MG63 (cell line): ENCODE data around the gene TYW3. TPM values are rescaled to one million over a fixed set of nuclear protein-coding genes. Genes with fewer than 3 reads are reported as not detected.

Experiments used
- DNase-seq: peaks from one replicate; pipeline ENCODE4 v3.0.0-alpha.2; 2020
- H3K27me3 ChIP-seq: fragments of 250-450 bp; sonication (Bioruptor Pico); 2 replicates; pipeline ENCODE4 v1.5.1; 2020; ENCODE audit warnings: mild to moderate bottlenecking, moderate library complexity
- H3K36me3 ChIP-seq: fragments of 250-450 bp; sonication (Bioruptor Pico); 2 replicates; pipeline ENCODE4 v1.5.1; 2020; ENCODE audit warnings: mild to moderate bottlenecking, moderate library complexity
- H3K4me3 ChIP-seq: fragments of 250-450 bp; sonication (Bioruptor Pico); 2 replicates; pipeline ENCODE4 v1.5.1; 2020; ENCODE audit warnings: mild to moderate bottlenecking, moderate library complexity
- H3K9me3 ChIP-seq: fragments of 250-450 bp; sonication (Bioruptor Pico); 2 replicates; pipeline ENCODE4 v1.5.1; 2020; ENCODE audit warnings: mild to moderate bottlenecking, moderate library complexity
- total RNA-seq: library from RNA; depleted of rRNA; stranded (reverse); fragments of >200 nt; shearing (Covaris generic); gene quantifications from 2 replicates; pipeline ENCODE4 v1.2.3, GENCODE V29; 2014; ENCODE audit warnings: low replicate concordance

Gene TYW3
- total RNA-seq, 1 experiment from 2014 or later, result 4.0 TPM

GRCh38 chr1:74766579-74766978, 33.6 kb downstream of the TYW3 start:
- Histone ChIP-seq H3K27me3 (no peaks in the 10 kb centered on the region), H3K4me3 (no peak overlapping the region), H3K9me3 (no peaks in the 10 kb centered on the region), H3K36me3 (peaks cover 14% of the 10 kb centered on the region)
- no peak for DNase-seq

- Histone ChIP-seq H3K27me3 (no peaks in the 10 kb centered on the region), H3K4me3 (no peak overlapping the region), H3K36me3 (peaks cover 13% of the 10 kb centered on the region), H3K9me3 (no peaks in the 10 kb centered on the region)
- peak; percentile 3 for DNase-seq
Observed at GRCh38 chr1:74767490-74767889, 34.5 kb downstream of the TYW3 start.

- no peak overlapping the region for H3K4me3 ChIP-seq
- no peak for DNase-seq
- H3K9me3 ChIP-seq, result no peaks in the 10 kb centered on the region
- H3K27me3 ChIP-seq, result no peaks in the 10 kb centered on the region
- H3K36me3 ChIP-seq, result no peaks in the 10 kb centered on the region
Observed at GRCh38 chr1:74771913-74772515, 39.1 kb downstream of the TYW3 start.

- Histone ChIP-seq H3K27me3 (no peaks in the 10 kb centered on the region), H3K9me3 (no peaks in the 10 kb centered on the region), H3K36me3 (no peaks in the 10 kb centered on the region), H3K4me3 (no peak overlapping the region)
- no peak for DNase-seq
Observed at GRCh38 chr1:74772945-74773344, 40.0 kb downstream of the TYW3 start.

- Histone ChIP-seq H3K27me3 (no peaks in the 10 kb centered on the region), H3K36me3 (no peaks in the 10 kb centered on the region), H3K4me3 (no peak overlapping the region), H3K9me3 (no peaks in the 10 kb centered on the region)
- DNase-seq, result no peak
Observed at GRCh38 chr1:74773582-74773981, 40.6 kb downstream of the TYW3 start.

GRCh38 chr1:74775735-74776134, 42.8 kb downstream of the TYW3 start:
- Histone ChIP-seq H3K27me3 (no peaks in the 10 kb centered on the region), H3K9me3 (no peaks in the 10 kb centered on the region), H3K36me3 (no peaks in the 10 kb centered on the region), H3K4me3 (no peak overlapping the region)
- DNase-seq, result no peak

- no peak for DNase-seq
- H3K27me3 ChIP-seq, result no peaks in the 10 kb centered on the region
- no peak overlapping the region for H3K4me3 ChIP-seq
- H3K9me3 ChIP-seq, result no peaks in the 10 kb centered on the region
- H3K36me3 ChIP-seq, result no peaks in the 10 kb centered on the region
Observed at GRCh38 chr1:74777525-74777924, 44.6 kb downstream of the TYW3 start.

- H3K36me3 ChIP-seq, result no peaks in the 10 kb centered on the region
- H3K4me3 ChIP-seq, result no peak overlapping the region
- DNase-seq, result no peak
- no peaks in the 10 kb centered on the region for H3K9me3 ChIP-seq
- H3K27me3 ChIP-seq, result no peaks in the 10 kb centered on the region
Observed at GRCh38 chr1:74779750-74780149, 46.8 kb downstream of the TYW3 start.

GRCh38 chr1:74780594-74780993, 47.6 kb downstream of the TYW3 start:
- no peaks in the 10 kb centered on the region for H3K9me3 ChIP-seq
- H3K36me3 ChIP-seq, result no peaks in the 10 kb centered on the region
- no peak overlapping the region for H3K4me3 ChIP-seq
- no peak for DNase-seq
- no peaks in the 10 kb centered on the region for H3K27me3 ChIP-seq

- DNase-seq, result no peak
- no peaks in the 10 kb centered on the region for H3K36me3 ChIP-seq
- H3K27me3 ChIP-seq, result no peaks in the 10 kb centered on the region
Observed at GRCh38 chr1:74785944-74786343, 53.0 kb downstream of the TYW3 start.

GRCh38 chr1:74790453-74790852, 57.5 kb downstream of the TYW3 start:
- DNase-seq, result no peak
- H3K27me3 ChIP-seq, result no peaks in the 10 kb centered on the region
- H3K4me3 ChIP-seq, result no peak overlapping the region
- no peaks in the 10 kb centered on the region for H3K36me3 ChIP-seq
- no peaks in the 10 kb centered on the region for H3K9me3 ChIP-seq

More at GRCh38 chr1:74785944-74786343, 53.0 kb downstream of the TYW3 start:
- Histone ChIP-seq H3K9me3 (no peaks in the 10 kb centered on the region), H3K4me3 (no peak overlapping the region)

GRCh38 chr1:74791491-74791890, 58.5 kb downstream of the TYW3 start:
- Histone ChIP-seq H3K36me3 (no peaks in the 10 kb centered on the region), H3K9me3 (no peaks in the 10 kb centered on the region), H3K4me3 (no peak overlapping the region), H3K27me3 (no peaks in the 10 kb centered on the region)
- DNase-seq, result no peak

GRCh38 chr1:74799119-74799657, 66.2 kb downstream of the TYW3 start:
- Histone ChIP-seq H3K9me3 (no peaks in the 10 kb centered on the region), H3K27me3 (no peaks in the 10 kb centered on the region), H3K4me3 (no peak overlapping the region), H3K36me3 (no peaks in the 10 kb centered on the region)
- DNase-seq, result no peak

GRCh38 chr1:74811436-74812179, 78.7 kb downstream of the TYW3 start:
- Histone ChIP-seq H3K36me3 (no peaks in the 10 kb centered on the region), H3K9me3 (no peaks in the 10 kb centered on the region), H3K4me3 (no peak overlapping the region), H3K27me3 (no peaks in the 10 kb centered on the region)
- DNase-seq, result no peak

GRCh38 chr1:74812180-74812541, 79.2 kb downstream of the TYW3 start:
- Histone ChIP-seq H3K4me3 (no peak overlapping the region), H3K36me3 (no peaks in the 10 kb centered on the region), H3K27me3 (no peaks in the 10 kb centered on the region), H3K9me3 (no peaks in the 10 kb centered on the region)
- DNase-seq, result no peak
